ENCODE results near the gene NRXN2. TPM values are rescaled to one million over a fixed set of nuclear protein-coding genes. Genes with fewer than 3 reads are reported as not detected.

The NRXN2 gene
- total and polyA plus RNA-seq, 11 donors: 0.42 to 5.5 (median 0.92) TPM; not detected in 1

DNA sequence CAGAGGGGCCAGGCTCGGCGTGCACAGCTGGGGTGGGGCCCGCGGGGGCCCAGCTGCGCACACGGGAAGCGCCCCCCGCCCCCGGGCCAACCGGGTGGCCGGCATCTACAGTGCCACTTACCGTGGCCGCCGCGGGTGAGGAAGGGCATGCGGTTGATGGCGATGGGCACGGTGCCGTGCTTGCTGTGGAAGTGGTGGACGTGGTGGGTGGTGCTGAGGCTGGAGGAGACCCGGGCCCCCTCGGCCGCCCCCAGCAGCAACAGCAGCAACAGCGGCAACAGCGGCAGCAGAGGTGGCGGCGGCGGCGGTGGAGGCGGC is 80.6 kb downstream of the NRXN2 start:
- TF ChIP-seq POLR2A (IDR thresholded peaks at IDR 0.05): no peak
- TF ChIP-seq, protein P1, sequence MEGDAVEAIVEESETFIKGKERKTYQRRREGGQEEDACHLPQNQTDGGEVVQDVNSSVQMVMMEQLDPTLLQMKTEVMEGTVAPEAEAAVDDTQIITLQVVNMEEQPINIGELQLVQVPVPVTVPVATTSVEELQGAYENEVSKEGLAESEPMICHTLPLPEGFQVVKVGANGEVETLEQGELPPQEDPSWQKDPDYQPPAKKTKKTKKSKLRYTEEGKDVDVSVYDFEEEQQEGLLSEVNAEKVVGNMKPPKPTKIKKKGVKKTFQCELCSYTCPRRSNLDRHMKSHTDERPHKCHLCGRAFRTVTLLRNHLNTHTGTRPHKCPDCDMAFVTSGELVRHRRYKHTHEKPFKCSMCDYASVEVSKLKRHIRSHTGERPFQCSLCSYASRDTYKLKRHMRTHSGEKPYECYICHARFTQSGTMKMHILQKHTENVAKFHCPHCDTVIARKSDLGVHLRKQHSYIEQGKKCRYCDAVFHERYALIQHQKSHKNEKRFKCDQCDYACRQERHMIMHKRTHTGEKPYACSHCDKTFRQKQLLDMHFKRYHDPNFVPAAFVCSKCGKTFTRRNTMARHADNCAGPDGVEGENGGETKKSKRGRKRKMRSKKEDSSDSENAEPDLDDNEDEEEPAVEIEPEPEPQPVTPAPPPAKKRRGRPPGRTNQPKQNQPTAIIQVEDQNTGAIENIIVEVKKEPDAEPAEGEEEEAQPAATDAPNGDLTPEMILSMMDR (IDR thresholded peaks at IDR 0.05): no peak
- Histone ChIP-seq H3K9me3 (no peaks in the 10 kb centered on the region), H3K27ac (peak overlapping the region in 1 of 12 donors; percentile 70), H3K36me3 (no peaks in the 10 kb centered on the region), H3K27me3 (peaks cover 12 to 76% (median 30%) of the 10 kb centered on the region in 9 donors), H3K4me1 (peaks cover 0 to 25% (median 0%) of the 10 kb centered on the region in 12 donors), H3K4me3 (peak overlapping the region in 9 of 12 donors; percentile 10 to 52 (median 37))
- intact Hi-C loops (cut with DNase I): no loop called here
- DNase-seq (no peak), ATAC-seq (no peak)
- 1 to 4% (median 3%) methylated on average over 14 to 30 of the region's 30 CpGs for WGBS, 4 donors

DNA sequence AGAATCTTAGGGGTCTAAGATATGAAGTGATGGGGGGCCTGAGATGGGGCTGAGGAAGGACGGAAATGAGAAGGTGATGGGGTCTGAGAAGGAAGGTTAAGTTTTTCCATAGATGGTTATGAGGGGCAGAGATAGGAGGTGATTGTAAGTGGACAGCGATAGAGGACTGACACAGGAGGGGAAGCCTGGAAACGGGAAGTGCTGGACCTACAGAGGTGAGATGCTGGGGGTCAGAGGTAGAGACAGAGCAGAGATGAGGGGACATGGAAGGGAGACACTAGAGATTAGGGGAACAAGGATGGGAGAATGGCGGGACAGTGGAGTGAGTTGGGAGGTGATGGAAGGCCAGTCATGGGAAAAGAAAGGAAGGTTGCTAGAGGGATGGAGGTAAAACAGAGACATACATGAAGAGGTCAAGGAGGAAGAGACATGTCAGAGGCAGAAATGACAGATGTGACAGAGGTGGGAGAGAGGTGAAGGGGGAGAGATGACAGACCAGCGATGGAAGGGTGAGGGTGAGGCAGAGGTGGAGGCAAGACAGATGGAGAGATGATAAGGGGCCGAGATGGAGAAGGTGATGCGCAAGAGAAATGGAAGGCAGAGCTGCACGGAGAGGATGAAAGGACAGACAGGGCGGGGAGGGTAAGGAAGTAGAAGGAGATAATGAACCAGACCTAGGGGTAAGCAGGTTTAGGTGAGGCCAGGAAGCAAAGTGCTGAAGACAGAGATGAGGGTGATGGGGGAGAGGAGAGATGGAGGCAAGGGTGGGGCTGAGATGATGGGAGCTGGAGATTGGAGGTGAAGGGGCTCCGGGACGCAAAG is 81.2 kb downstream of the NRXN2 start:
- Histone ChIP-seq H3K4me1 (peaks cover 0 to 25% (median 0%) of the 10 kb centered on the region in 12 donors), H3K4me3 (peak overlapping the region in 7 of 12 donors; percentile 18 to 52 (median 37)), H3K27ac (peak overlapping the region in 1 of 12 donors; percentile 70), H3K36me3 (no peaks in the 10 kb centered on the region), H3K9me3 (no peaks in the 10 kb centered on the region), H3K27me3 (peaks cover 12 to 81% (median 32%) of the 10 kb centered on the region in 9 donors)
- TF ChIP-seq POLR2A (IDR thresholded peaks at IDR 0.05): no peak
- TF ChIP-seq, protein P1 (IDR thresholded peaks at IDR 0.05): no peak
- ATAC-seq (no peak), DNase-seq (no peak)
- intact Hi-C loops (cut with DNase I): no loop called here
- 40 to 51% (median 46%) methylated on average over 11 of the region's 11 CpGs for WGBS, 4 donors

DNA sequence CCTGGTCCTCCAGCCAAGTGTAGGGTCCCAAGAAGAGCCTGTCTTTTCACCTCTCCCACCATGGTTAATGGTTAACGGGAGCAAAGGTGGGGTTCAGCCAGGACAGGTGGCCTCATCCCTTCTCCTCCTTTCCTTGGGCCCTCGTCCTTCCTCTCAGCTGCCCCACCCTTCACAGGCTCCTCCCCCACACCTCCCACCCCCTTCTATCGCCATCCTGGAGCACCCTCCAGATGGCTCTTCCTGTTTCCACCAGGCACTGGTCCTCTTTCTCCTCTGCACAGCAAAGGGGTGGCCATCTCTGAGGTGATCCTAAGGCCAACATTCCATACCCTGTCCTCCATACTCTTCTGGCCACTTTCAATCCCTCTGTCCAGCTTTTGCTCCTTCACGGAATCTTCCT is 83.1 kb downstream of the NRXN2 start:
- DNase-seq (no peak), ATAC-seq (no peak)
- peaks cover 0 to 25% (median 0%) of the 10 kb centered on the region in 12 donors for H3K4me1 ChIP-seq
- intact Hi-C loops (cut with DNase I): no loop called here
- H3K36me3 ChIP-seq: peaks cover 0 to 1% (median 0%) of the 10 kb centered on the region in 9 donors
- WGBS, 4 donors: 64 to 82% (median 67%) methylated on average over 4 of the region's 4 CpGs
- no peak for TF ChIP-seq POLR2A (IDR thresholded peaks at IDR 0.05)
- TF ChIP-seq, protein P1 (IDR thresholded peaks at IDR 0.05): no peak
- H3K27me3 ChIP-seq: peaks cover 12 to 81% (median 35%) of the 10 kb centered on the region in 9 donors
- H3K9me3 ChIP-seq: no peaks in the 10 kb centered on the region
- no peak overlapping the region for H3K4me3 ChIP-seq
- H3K27ac ChIP-seq: no peak overlapping the region

DNA sequence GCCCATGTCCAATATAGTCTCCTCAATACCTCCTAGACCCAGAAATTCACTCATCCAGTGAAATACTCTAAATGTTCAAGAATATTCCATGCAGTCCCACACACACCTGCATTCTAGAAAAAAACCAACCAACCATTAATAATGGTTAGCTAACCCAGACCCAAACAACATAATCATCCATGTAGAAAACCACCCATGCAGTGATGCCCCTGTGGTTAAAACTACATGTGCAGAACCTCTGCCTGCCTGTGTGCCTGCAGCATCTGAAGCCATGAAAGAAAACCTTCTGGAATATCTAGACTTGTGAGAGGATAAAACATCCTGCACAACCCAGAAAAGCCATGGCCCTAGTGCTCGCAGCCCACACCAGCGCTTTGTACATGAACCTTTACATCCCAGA is 84.2 kb downstream of the NRXN2 start:
- H3K27ac ChIP-seq: no peak overlapping the region
- ATAC-seq (no peak), DNase-seq (no peak)
- intact Hi-C loops (cut with DNase I): no loop called here
- H3K27me3 ChIP-seq: peaks cover 8 to 71% (median 29%) of the 10 kb centered on the region in 9 donors
- no peak overlapping the region for H3K4me3 ChIP-seq
- peaks cover 0 to 3% (median 0%) of the 10 kb centered on the region in 9 donors for H3K36me3 ChIP-seq
- no peaks in the 10 kb centered on the region for H3K9me3 ChIP-seq
- H3K4me1 ChIP-seq: peaks cover 0 to 23% (median 0%) of the 10 kb centered on the region in 12 donors
- WGBS, 4 donors: 95 to 99% (median 97%) methylated on average over 2 of the region's 2 CpGs
- TF ChIP-seq POLR2A (IDR thresholded peaks at IDR 0.05): no peak
- TF ChIP-seq, protein P1 (IDR thresholded peaks at IDR 0.05): no peak

Data from heart left ventricle (tissue), 16 donors.